ENCODE data around the gene COASY. TPM values are rescaled to one million over a fixed set of nuclear protein-coding genes. Genes with fewer than 3 reads are reported as not detected.

COASY gene
- total RNA-seq, 1 experiment from 2014 or later: 138 TPM

DNA sequence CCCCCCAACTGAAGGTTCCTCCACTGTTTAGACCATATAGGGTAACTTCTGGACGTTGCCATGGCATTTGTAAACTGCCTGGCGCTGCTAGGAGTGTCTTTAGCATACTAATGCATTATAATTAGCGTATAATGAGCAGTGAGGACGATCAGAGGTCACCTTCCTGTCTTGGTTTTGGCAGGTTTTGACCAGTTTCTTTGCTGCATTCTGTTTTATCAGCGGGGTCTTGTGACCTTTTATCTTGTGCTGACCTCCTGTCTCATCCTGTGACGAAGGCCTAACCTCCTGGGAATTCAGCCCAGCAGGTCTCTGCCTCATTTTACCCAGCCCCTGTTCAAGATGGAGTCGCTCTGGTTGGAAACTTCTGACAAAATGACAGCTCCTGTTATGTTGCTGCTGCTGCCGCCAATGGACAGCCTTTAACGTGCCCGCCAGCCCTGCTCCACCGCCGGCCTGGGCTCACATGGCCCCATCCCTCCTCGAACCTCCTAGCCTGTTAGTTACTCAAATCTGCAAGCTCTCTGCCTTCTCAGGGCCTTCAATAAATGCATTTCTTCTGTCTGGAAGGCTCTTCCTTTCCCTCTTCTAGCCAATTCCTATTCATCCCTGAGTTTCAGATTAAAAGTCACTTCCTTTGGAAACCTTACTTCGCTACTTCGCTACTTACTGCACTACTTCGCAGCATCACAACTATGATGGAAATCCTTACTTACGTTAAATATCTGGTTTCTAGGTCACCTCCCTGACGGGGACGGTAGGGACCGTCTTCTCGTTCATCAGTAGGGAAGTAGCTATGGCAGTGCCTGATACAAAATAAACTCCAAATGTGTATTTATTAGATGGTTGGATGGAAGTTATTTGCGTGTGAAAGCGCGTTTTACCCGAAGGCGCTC lies 26.5 kb upstream of the COASY start:
- CTCF ChIA-PET: interaction anchor here (0.6 to 1.5 kb wide), 5 partner anchors 8 to 443 kb away, joined by 3 to 12 read pairs (median 6); partner anchors contain the start of gene PSMC3IP
- no peaks in the 10 kb centered on the region for H3K9me3 ChIP-seq
- intact Hi-C loops (cut with micrococcal nuclease; ENCODE audit: unreplicated experiment): no loop called here
- no peaks in the 10 kb centered on the region for H3K27me3 ChIP-seq (replicated peaks; ENCODE audit: control insufficient read depth, insufficient read depth, low read length)
- Mint-ChIP-seq H3K27me3 (ENCODE audit: insufficient read depth, unreplicated experiment) (no peaks in the 10 kb centered on the region), H3K27ac (ENCODE audit: unreplicated experiment) (peak overlapping the region; percentile 24), H3K4me3 (ENCODE audit: unreplicated experiment) (peak overlapping the region; percentile 72), H3K36me3 (ENCODE audit: insufficient read depth, unreplicated experiment) (peaks cover 14% of the 10 kb centered on the region), H3K9me3 (ENCODE audit: unreplicated experiment) (no peaks in the 10 kb centered on the region), H3K4me1 (ENCODE audit: low read depth, unreplicated experiment) (peaks cover 34% of the 10 kb centered on the region)
- H3K36me3 ChIP-seq (ENCODE audit: control insufficient read depth, insufficient read depth, low read length): no peaks in the 10 kb centered on the region
- H3K4me3 ChIP-seq (ENCODE audit: low read depth, low read length): peak overlapping the region; percentile 50
- peaks cover 28% of the 10 kb centered on the region for H3K4me1 ChIP-seq
- TSS peak; percentile 96 for BruUV-seq (replicated peaks)
- TF ChIP-seq, protein P1, sequence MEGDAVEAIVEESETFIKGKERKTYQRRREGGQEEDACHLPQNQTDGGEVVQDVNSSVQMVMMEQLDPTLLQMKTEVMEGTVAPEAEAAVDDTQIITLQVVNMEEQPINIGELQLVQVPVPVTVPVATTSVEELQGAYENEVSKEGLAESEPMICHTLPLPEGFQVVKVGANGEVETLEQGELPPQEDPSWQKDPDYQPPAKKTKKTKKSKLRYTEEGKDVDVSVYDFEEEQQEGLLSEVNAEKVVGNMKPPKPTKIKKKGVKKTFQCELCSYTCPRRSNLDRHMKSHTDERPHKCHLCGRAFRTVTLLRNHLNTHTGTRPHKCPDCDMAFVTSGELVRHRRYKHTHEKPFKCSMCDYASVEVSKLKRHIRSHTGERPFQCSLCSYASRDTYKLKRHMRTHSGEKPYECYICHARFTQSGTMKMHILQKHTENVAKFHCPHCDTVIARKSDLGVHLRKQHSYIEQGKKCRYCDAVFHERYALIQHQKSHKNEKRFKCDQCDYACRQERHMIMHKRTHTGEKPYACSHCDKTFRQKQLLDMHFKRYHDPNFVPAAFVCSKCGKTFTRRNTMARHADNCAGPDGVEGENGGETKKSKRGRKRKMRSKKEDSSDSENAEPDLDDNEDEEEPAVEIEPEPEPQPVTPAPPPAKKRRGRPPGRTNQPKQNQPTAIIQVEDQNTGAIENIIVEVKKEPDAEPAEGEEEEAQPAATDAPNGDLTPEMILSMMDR (IDR thresholded peaks at IDR 0.05; ENCODE audit: insufficient read depth in 1 of 2, low read depth in 1 of 2, low read length in 1 of 2, severe bottlenecking in 1 of 2, unreplicated experiment in 1 of 2): no peak
- POLR2A ChIA-PET: interaction anchor here (0.5 to 2.0 kb wide), 7 partner anchors 17 to 147 kb away, joined by 3 to 23 read pairs (median 4); partner anchors contain the start of genes CAVIN1, COASY, HSD17B1 and PSMC3IP
- DNase-seq: no peak

- intact Hi-C loops (cut with micrococcal nuclease; ENCODE audit: unreplicated experiment): no loop called here
Measured at GRCh38 chr17:42536048-42536371, 25.9 kb upstream of the COASY start, which contains the start of gene NAGLU. Gene NAGLU (plus strand): TSS chr17:42536241. CDS start chr17:42536273, 32 bp downstream.

More at GRCh38 chr17:42536048-42536371, 25.9 kb upstream of the COASY start, which contains the start of gene NAGLU:
- peak within 1 kb of the TSS; percentile 50 for H3K4me3 ChIP-seq (ENCODE audit: low read depth, low read length)
- Mint-ChIP-seq H3K36me3 (ENCODE audit: insufficient read depth, unreplicated experiment) (peaks cover 17% of the 10 kb centered on the region), H3K9me3 (ENCODE audit: unreplicated experiment) (no peaks in the 10 kb centered on the region), H3K4me1 (ENCODE audit: low read depth, unreplicated experiment) (peaks cover 34% of the 10 kb centered on the region), H3K27ac (ENCODE audit: unreplicated experiment) (peak within 1 kb of the TSS; percentile 24), H3K27me3 (ENCODE audit: insufficient read depth, unreplicated experiment) (no peaks in the 10 kb centered on the region), H3K4me3 (ENCODE audit: unreplicated experiment) (peak within 1 kb of the TSS; percentile 72)
- POLR2A ChIA-PET: interaction anchor here (0.5 to 2.0 kb wide), 9 partner anchors 10 to 779 kb away, joined by 3 to 23 read pairs (median 4); partner anchors contain the start of genes CAVIN1, COASY, HSD17B1 and PSMC3IP
- DNase-seq: peak; percentile 93 to 96
- peaks cover 28% of the 10 kb centered on the region for H3K4me1 ChIP-seq
- CTCF ChIA-PET: interaction anchor here (0.6 to 1.5 kb wide), 5 partner anchors 9 to 444 kb away, joined by 3 to 12 read pairs (median 6); partner anchors contain the start of gene PSMC3IP
- TF ChIP-seq, protein P1 (IDR thresholded peaks at IDR 0.05; ENCODE audit: insufficient read depth in 1 of 2, low read depth in 1 of 2, low read length in 1 of 2, severe bottlenecking in 1 of 2, unreplicated experiment in 1 of 2): no peak
- H3K9me3 ChIP-seq: no peaks in the 10 kb centered on the region
- H3K36me3 ChIP-seq (ENCODE audit: control insufficient read depth, insufficient read depth, low read length): no peaks in the 10 kb centered on the region
- no TSS peak for BruUV-seq (replicated peaks)
- no peaks in the 10 kb centered on the region for H3K27me3 ChIP-seq (replicated peaks; ENCODE audit: control insufficient read depth, insufficient read depth, low read length)

Measured in Caco-2 (cell line).